ENCODE data around the gene ATP8A1. TPM values are rescaled to one million over a fixed set of nuclear protein-coding genes. Genes with fewer than 3 reads are reported as not detected.

Gene ATP8A1
- total and polyA plus RNA-seq, 2 donors from 2014 or later = 4.6 to 27.4 TPM

DNA sequence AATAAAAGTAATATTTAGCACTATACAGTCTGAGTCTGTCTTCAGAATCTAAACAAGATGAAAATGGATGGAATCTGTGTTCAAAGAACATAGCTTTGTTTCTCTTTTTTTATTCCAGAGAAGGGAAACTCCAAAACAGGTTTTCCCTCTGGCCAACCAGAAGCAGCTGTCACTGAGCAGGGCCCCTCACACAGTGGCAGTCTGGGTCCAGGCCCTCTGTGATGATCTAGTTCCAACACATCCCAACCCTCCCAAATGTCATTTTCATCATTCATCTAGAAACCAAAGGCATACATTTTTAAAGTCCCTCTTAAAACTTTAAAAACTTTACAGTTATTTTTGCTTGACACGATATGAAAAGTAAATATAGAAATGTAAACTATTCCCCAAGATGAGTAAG is 70.1 kb downstream of the ATP8A1 start:
- Histone ChIP-seq H3K36me3 (ENCODE audit: control insufficient read depth in 2 of 3, insufficient read depth in 3 of 3, low read length in 3 of 3) (no peaks in the 10 kb centered on the region), H3K27me3 (ENCODE audit: control insufficient read depth, insufficient read depth, low read length) (no peaks in the 10 kb centered on the region), H3K4me1 (ENCODE audit: control insufficient read depth in 2 of 3, insufficient read depth in 2 of 3, low read depth in 1 of 3, low read length in 3 of 3) (no peaks in the 10 kb centered on the region), H3K4me3 (ENCODE audit: low read length in 3 of 3) (no peak overlapping the region), H3K27ac (ENCODE audit: low read depth in 2 of 2, low read length in 2 of 2) (no peak overlapping the region), H3K9ac (ENCODE audit: low read length in 3 of 3) (no peak overlapping the region), H3K9me3 (ENCODE audit: control insufficient read depth in 2 of 3, insufficient read depth in 1 of 3, low read length in 3 of 3) (no peaks in the 10 kb centered on the region)
- intact Hi-C loops (cut with DNase I) = no loop called here
- FAIRE-seq (no peak), DNase-seq (no peak)
- TF ChIP-seq, protein P1, sequence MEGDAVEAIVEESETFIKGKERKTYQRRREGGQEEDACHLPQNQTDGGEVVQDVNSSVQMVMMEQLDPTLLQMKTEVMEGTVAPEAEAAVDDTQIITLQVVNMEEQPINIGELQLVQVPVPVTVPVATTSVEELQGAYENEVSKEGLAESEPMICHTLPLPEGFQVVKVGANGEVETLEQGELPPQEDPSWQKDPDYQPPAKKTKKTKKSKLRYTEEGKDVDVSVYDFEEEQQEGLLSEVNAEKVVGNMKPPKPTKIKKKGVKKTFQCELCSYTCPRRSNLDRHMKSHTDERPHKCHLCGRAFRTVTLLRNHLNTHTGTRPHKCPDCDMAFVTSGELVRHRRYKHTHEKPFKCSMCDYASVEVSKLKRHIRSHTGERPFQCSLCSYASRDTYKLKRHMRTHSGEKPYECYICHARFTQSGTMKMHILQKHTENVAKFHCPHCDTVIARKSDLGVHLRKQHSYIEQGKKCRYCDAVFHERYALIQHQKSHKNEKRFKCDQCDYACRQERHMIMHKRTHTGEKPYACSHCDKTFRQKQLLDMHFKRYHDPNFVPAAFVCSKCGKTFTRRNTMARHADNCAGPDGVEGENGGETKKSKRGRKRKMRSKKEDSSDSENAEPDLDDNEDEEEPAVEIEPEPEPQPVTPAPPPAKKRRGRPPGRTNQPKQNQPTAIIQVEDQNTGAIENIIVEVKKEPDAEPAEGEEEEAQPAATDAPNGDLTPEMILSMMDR (IDR thresholded peaks at IDR 0.05; ENCODE audit: borderline replicate concordance, extremely low read depth, insufficient read depth) = no peak

DNA sequence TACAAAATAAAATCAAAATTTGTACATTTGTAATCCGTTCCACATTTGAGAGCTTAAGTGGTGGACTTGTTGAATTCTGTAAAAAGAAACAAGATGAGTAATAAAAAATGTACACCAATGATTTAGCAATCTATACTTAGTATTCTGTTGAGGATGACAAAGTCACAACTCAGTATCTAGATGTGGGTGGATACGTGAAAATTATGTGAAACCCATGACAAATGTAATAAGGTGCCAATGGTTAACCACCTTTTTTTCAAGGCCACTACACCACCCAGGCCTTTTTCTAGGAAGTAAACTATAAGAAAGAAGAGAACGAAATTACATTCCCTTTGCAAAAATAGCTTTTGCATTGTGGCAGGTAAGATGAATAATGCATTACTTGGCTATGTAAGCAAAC is 77.0 kb downstream of the ATP8A1 start:
- TF ChIP-seq, protein P1 (IDR thresholded peaks at IDR 0.05; ENCODE audit: borderline replicate concordance, extremely low read depth, insufficient read depth) = no peak
- no peaks in the 10 kb centered on the region for H3K4me1 ChIP-seq (ENCODE audit: control insufficient read depth in 2 of 3, insufficient read depth in 2 of 3, low read depth in 1 of 3, low read length in 3 of 3)
- no peak overlapping the region for H3K27ac ChIP-seq (ENCODE audit: low read depth in 2 of 2, low read length in 2 of 2)
- H3K9me3 ChIP-seq (ENCODE audit: control insufficient read depth in 2 of 3, insufficient read depth in 1 of 3, low read length in 3 of 3) = no peaks in the 10 kb centered on the region
- H3K36me3 ChIP-seq (ENCODE audit: control insufficient read depth in 2 of 3, insufficient read depth in 3 of 3, low read length in 3 of 3) = no peaks in the 10 kb centered on the region
- FAIRE-seq (no peak), DNase-seq (no peak)
- intact Hi-C loops (cut with DNase I) = no loop called here
- H3K9ac ChIP-seq (ENCODE audit: low read length in 3 of 3) = no peak overlapping the region
- H3K27me3 ChIP-seq (ENCODE audit: control insufficient read depth, insufficient read depth, low read length) = no peaks in the 10 kb centered on the region
- H3K4me3 ChIP-seq (ENCODE audit: low read length in 3 of 3) = no peak overlapping the region

DNA sequence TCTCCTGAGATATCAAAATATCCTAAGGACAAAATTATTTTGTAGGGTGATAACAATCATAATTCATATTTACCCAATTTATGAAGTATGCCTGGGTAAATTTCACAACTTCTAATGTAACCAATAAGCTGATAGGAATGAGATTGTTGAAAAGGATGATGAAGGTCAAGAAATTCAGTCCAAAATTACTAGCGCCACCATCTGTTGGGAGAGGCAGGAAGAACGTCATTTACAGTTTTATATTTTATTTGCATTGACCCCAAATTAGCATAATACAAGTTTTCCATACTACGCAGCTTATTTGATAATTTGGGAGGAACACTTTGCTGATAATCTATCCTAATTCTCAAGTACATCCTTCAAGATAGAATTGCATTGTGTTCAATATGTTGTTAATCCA is 78.7 kb downstream of the ATP8A1 start:
- Histone ChIP-seq H3K4me1 (ENCODE audit: control insufficient read depth in 2 of 3, insufficient read depth in 2 of 3, low read depth in 1 of 3, low read length in 3 of 3) (no peaks in the 10 kb centered on the region), H3K27me3 (ENCODE audit: control insufficient read depth, insufficient read depth, low read length) (no peaks in the 10 kb centered on the region), H3K4me3 (ENCODE audit: low read length in 3 of 3) (no peak overlapping the region), H3K36me3 (ENCODE audit: control insufficient read depth in 2 of 3, insufficient read depth in 3 of 3, low read length in 3 of 3) (no peaks in the 10 kb centered on the region), H3K9ac (ENCODE audit: low read length in 3 of 3) (no peak overlapping the region), H3K9me3 (ENCODE audit: control insufficient read depth in 2 of 3, insufficient read depth in 1 of 3, low read length in 3 of 3) (no peaks in the 10 kb centered on the region), H3K27ac (ENCODE audit: low read depth in 2 of 2, low read length in 2 of 2) (no peak overlapping the region)
- DNase-seq = no peak
- FAIRE-seq = no peak
- intact Hi-C loops (cut with DNase I) = no loop called here
- TF ChIP-seq, protein P1 (IDR thresholded peaks at IDR 0.05; ENCODE audit: borderline replicate concordance, extremely low read depth, insufficient read depth) = no peak

DNA sequence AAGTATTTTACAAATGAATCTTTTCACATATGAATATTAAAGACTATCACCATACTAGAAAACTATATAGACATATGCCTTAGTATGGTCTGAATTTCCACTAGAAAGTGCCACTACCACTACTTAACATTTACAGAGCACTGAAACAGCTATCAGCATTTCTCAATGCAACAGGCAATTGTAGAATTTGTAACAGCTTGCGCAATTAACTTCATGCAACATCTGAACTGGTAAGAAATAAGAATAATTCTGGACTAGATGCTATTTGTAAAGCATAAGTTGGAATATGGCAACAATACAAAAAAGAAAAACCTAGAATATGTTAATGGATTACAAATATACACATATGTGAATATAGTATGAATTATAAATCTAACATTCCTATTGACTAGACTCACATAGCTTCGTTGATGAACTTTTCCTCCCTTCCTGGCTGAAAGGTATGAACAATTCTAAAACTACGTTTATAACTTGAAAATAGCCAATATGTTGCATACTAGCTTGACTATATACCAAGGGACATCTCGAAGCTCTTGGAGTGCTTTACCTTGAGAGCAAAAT is 82.0 kb downstream of the ATP8A1 start:
- H3K4me1 ChIP-seq (ENCODE audit: control insufficient read depth in 2 of 3, insufficient read depth in 2 of 3, low read depth in 1 of 3, low read length in 3 of 3) = peaks cover 0 to 2% (median 0%) of the 10 kb centered on the region in 3 donors
- DNase-seq (no peak), FAIRE-seq (no peak)
- H3K36me3 ChIP-seq (ENCODE audit: control insufficient read depth in 2 of 3, insufficient read depth in 3 of 3, low read length in 3 of 3) = no peaks in the 10 kb centered on the region
- no peaks in the 10 kb centered on the region for H3K27me3 ChIP-seq (ENCODE audit: control insufficient read depth, insufficient read depth, low read length)
- no peak overlapping the region for H3K4me3 ChIP-seq (ENCODE audit: low read length in 3 of 3)
- TF ChIP-seq, protein P1 (IDR thresholded peaks at IDR 0.05; ENCODE audit: borderline replicate concordance, extremely low read depth, insufficient read depth) = no peak
- H3K27ac ChIP-seq (ENCODE audit: low read depth in 2 of 2, low read length in 2 of 2) = no peak overlapping the region
- H3K9ac ChIP-seq (ENCODE audit: low read length in 3 of 3) = no peak overlapping the region
- H3K9me3 ChIP-seq (ENCODE audit: control insufficient read depth in 2 of 3, insufficient read depth in 1 of 3, low read length in 3 of 3) = no peaks in the 10 kb centered on the region
- intact Hi-C loops (cut with DNase I) = no loop called here
